GM12801 (cell line): ENCODE results near the gene EIF1AX.

Source experiments
- CTCF ChIP-seq: IDR thresholded peaks from one replicate; pipeline ENCODE4 v1.5.1; 2011; ENCODE audit warnings: control low read depth; ENCODE audit not compliant: insufficient read length; ENCODE audit errors: extremely low read depth

EIF1AX gene

GRCh38 chrX:20091499-20091898 is 50.1 kb downstream of the EIF1AX start:
- no peak for TF ChIP-seq CTCF

DNA sequence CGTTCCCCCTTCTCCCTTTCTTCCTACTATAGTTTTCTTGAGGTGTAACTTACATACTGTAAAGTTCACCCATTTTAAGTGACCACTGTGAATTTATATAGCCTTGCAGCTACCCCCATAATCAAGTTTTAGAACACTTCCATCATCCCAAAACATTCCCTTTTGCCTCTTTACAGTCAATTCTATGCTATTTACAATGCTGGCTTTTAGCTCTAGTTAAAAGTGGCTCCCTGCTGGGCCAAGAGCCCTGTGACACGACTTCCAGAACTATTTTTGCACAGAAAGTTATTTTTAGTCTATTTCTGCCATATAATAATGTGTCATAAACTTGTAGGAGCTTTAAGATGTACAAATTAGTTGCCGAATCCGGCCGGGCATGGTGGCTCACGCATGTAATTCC is 51.8 kb downstream of the EIF1AX start:
- no peak for TF ChIP-seq CTCF

GRCh38 chrX:20080277-20080676 is 61.4 kb downstream of the EIF1AX start:
- TF ChIP-seq CTCF = no peak
